Measurements from ENCODE around the gene CCND1.
A peak's percentile ranks its signal among the peaks of the same experiment; 100 is the strongest.

Gene CCND1

GRCh38 chr11:69642913-69643632 is 2.1 kb downstream of the CCND1 start:
- Histone ChIP-seq H3K9me2 (replicated peaks; ENCODE audit: control insufficient read depth, low read length) (no peaks in the 10 kb centered on the region), H3K4me2 (ENCODE audit: low read length) (peak overlapping the region; percentile 50), H3K36me3 (ENCODE audit: control insufficient read depth, low read length) (no peaks in the 10 kb centered on the region), H3F3A (ENCODE audit: control insufficient read depth, insufficient read depth) (no peaks in the 10 kb centered on the region), H3K27ac (ENCODE audit: low read depth, low read length) (no peak overlapping the region), H4K20me1 (ENCODE audit: control insufficient read depth, insufficient read depth, low read depth, low read length) (no peaks in the 10 kb centered on the region), H3K79me2 (ENCODE audit: control insufficient read depth, low read length) (no peaks in the 10 kb centered on the region), H3K4me1 (ENCODE audit: control insufficient read depth, low read length) (peaks cover 6% of the 10 kb centered on the region), H3K4me3 (ENCODE audit: low read length) (peak overlapping the region; percentile 34), H3K9me3 (ENCODE audit: control insufficient read depth, insufficient read depth, low read length) (no peaks in the 10 kb centered on the region), H3K27me3 (ENCODE audit: control insufficient read depth, low read length) (peaks cover 44% of the 10 kb centered on the region)
- no peak; the same call in none of the 2 replicates for TF ChIP-seq EZH2phosphoT487 (IDR thresholded peaks at IDR 0.05; ENCODE audit: borderline replicate concordance, low read length)
- TF ChIP-seq, protein P1, sequence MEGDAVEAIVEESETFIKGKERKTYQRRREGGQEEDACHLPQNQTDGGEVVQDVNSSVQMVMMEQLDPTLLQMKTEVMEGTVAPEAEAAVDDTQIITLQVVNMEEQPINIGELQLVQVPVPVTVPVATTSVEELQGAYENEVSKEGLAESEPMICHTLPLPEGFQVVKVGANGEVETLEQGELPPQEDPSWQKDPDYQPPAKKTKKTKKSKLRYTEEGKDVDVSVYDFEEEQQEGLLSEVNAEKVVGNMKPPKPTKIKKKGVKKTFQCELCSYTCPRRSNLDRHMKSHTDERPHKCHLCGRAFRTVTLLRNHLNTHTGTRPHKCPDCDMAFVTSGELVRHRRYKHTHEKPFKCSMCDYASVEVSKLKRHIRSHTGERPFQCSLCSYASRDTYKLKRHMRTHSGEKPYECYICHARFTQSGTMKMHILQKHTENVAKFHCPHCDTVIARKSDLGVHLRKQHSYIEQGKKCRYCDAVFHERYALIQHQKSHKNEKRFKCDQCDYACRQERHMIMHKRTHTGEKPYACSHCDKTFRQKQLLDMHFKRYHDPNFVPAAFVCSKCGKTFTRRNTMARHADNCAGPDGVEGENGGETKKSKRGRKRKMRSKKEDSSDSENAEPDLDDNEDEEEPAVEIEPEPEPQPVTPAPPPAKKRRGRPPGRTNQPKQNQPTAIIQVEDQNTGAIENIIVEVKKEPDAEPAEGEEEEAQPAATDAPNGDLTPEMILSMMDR (IDR thresholded peaks at IDR 0.05; ENCODE audit: low read depth, low read length, poor library complexity, severe bottlenecking), result peak; percentile 82

GRCh38 chr11:69643646-69644045 is 2.7 kb downstream of the CCND1 start:
- Histone ChIP-seq H3K9me3 (ENCODE audit: control insufficient read depth, insufficient read depth, low read length) (no peaks in the 10 kb centered on the region), H3K4me2 (ENCODE audit: low read length) (no peak overlapping the region), H4K20me1 (ENCODE audit: control insufficient read depth, insufficient read depth, low read depth, low read length) (no peaks in the 10 kb centered on the region), H3K36me3 (ENCODE audit: control insufficient read depth, low read length) (no peaks in the 10 kb centered on the region), H3K27me3 (ENCODE audit: control insufficient read depth, low read length) (peaks cover 41% of the 10 kb centered on the region), H3K79me2 (ENCODE audit: control insufficient read depth, low read length) (no peaks in the 10 kb centered on the region), H3K9me2 (replicated peaks; ENCODE audit: control insufficient read depth, low read length) (no peaks in the 10 kb centered on the region), H3K4me3 (ENCODE audit: low read length) (no peak overlapping the region), H3F3A (ENCODE audit: control insufficient read depth, insufficient read depth) (no peaks in the 10 kb centered on the region), H3K27ac (ENCODE audit: low read depth, low read length) (no peak overlapping the region), H3K4me1 (ENCODE audit: control insufficient read depth, low read length) (peaks cover 6% of the 10 kb centered on the region)
- no peak for TF ChIP-seq EZH2phosphoT487 (IDR thresholded peaks at IDR 0.05; ENCODE audit: borderline replicate concordance, low read length)
- TF ChIP-seq, protein P1 (IDR thresholded peaks at IDR 0.05; ENCODE audit: low read depth, low read length, poor library complexity, severe bottlenecking), result no peak

DNA sequence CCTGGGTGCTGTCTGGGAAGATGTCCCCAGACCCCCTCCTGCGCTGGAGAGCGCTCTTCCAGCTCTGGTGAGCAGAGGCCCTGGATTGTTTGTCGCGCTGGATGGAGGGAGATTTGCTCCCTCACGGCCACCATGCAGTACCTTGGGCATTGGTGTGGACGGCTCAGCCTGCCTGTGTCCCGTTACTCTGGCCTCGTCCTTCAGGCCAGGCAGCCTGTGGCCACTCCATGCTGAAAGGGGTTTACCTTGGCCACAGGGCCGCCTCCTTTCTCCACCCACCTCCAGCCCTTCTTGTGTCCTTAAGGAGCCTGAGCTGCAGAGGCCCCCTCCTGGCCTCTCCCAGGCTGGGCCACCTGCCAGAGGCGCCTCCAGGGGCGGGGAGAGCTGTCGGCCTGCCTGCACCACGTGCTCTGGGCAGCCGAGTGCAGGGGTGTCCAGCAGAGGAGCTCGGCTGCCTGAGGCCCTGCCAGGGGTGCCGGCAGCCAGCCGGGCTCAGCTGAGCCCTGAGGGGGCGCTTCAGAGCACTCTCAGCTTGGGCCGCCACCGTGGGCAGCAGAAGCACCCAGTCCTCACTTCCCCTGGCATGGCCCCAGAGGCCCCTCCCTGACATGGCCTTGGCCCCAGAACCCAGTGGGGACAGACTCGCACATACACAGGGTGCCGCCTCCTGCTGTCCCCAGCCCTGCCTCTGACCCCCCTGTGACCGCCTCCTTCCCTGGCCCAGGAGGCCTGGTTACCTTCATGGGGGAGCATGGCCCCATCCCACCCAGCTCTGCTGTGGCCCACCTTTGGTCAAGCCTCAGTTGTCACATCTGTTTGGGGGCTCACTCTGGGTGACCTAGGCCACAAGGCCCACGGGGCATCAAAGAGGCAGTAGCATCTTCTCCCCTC is 3.4 kb downstream of the CCND1 start:
- no peaks in the 10 kb centered on the region for H3F3A ChIP-seq (ENCODE audit: control insufficient read depth, insufficient read depth)
- H3K27ac ChIP-seq (ENCODE audit: low read depth, low read length), result no peak overlapping the region
- H3K27me3 ChIP-seq (ENCODE audit: control insufficient read depth, low read length), result peaks cover 34% of the 10 kb centered on the region
- no peaks in the 10 kb centered on the region for H3K36me3 ChIP-seq (ENCODE audit: control insufficient read depth, low read length)
- no peaks in the 10 kb centered on the region for H3K79me2 ChIP-seq (ENCODE audit: control insufficient read depth, low read length)
- H3K9me2 ChIP-seq (replicated peaks; ENCODE audit: control insufficient read depth, low read length), result no peaks in the 10 kb centered on the region
- H4K20me1 ChIP-seq (ENCODE audit: control insufficient read depth, insufficient read depth, low read depth, low read length), result no peaks in the 10 kb centered on the region
- no peak overlapping the region for H3K4me3 ChIP-seq (ENCODE audit: low read length)
- H3K4me1 ChIP-seq (ENCODE audit: control insufficient read depth, low read length), result peaks cover 6% of the 10 kb centered on the region
- TF ChIP-seq, protein P1 (IDR thresholded peaks at IDR 0.05; ENCODE audit: low read depth, low read length, poor library complexity, severe bottlenecking), result no peak
- no peak for TF ChIP-seq EZH2phosphoT487 (IDR thresholded peaks at IDR 0.05; ENCODE audit: borderline replicate concordance, low read length)
- no peak overlapping the region for H3K4me2 ChIP-seq (ENCODE audit: low read length)
- H3K9me3 ChIP-seq (ENCODE audit: control insufficient read depth, insufficient read depth, low read length), result no peaks in the 10 kb centered on the region

Measured in DOHH2 (cell line).